ENCODE data around the gene TPCN2. TPM values are rescaled to one million over a fixed set of nuclear protein-coding genes. Genes with fewer than 3 reads are reported as not detected.

TPCN2 gene
- polyA plus RNA-seq, 4 donors: 13.8 to 17.1 (median 16.1) TPM

GRCh38 chr11:69178819-69179482 lies 130.2 kb downstream of the TPCN2 start:
- DNase-seq (ENCODE audit: low read depth in 4 of 4, low spot score in 3 of 4): no peak

DNA sequence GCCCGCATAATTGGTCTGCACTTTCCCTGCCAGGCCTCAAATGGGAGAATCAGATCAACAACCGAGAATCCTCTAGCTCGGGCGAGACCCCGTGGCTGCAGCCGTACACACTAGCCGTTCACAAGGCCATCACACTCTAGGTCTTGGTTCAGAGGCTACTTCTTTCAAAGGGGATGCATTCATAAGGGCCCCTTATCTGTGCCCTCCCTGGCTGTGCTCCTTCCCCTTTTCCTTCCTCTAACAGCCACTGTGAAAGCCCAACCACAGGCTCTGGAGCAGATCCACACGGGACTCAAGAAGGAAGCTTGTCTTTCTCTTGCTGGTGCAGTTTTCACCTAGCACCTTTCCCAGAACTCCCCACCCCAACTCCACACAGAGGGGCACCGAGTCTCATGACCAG lies 131.5 kb downstream of the TPCN2 start:
- no peak for DNase-seq (ENCODE audit: low read depth in 4 of 4, low spot score in 3 of 4)

GRCh38 chr11:69180726-69181125 lies 132.0 kb downstream of the TPCN2 start:
- DNase-seq (ENCODE audit: low read depth in 4 of 4, low spot score in 3 of 4): no peak

DNA sequence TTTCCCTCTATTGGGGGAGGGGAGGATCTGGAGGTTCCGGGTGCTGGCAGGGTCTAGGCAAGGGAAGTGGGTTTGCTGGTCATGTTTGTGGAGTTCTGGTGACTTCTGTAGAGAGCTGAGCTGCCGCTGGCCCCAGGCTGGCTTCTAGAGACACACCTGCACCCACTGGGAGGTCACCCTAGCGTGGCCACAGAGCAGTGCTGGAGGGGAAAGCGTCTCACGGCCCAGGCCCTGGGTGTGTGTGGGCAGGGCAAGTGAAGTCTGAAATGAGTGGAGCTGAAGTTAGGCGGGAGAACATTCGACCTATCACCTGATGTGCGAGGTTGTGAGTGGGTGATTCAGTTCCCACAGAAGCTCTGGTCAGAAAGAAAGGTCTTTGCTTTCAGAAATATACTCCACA lies 134.9 kb downstream of the TPCN2 start:
- no peak for DNase-seq (ENCODE audit: low read depth in 4 of 4, low spot score in 3 of 4)

Other genes with a start within 250 kb of the TPCN2 start
- 10 to 100 TPM; 31.6 to 37.1 (median 35.4) TPM for gene CPT1A, start 207.0 kb upstream of the TPCN2 start, polyA plus RNA-seq (ENCODE audit: insufficient read length in 4 of 4)
- 10 to 100 TPM; 68.3 to 90.7 (median 73.2) TPM for gene MRPL21, start 145.1 kb upstream of the TPCN2 start, polyA plus RNA-seq (ENCODE audit: insufficient read length in 4 of 4)
- gene IGHMBP2, start 145.0 kb upstream of the TPCN2 start, polyA plus RNA-seq (ENCODE audit: insufficient read length in 4 of 4): 10 to 100 TPM; 15.2 to 22.5 (median 16.3) TPM
- gene MRGPRD, start 67.9 kb upstream of the TPCN2 start, polyA plus RNA-seq (ENCODE audit: insufficient read length in 4 of 4): not detected
- 10 to 100 TPM; 26.0 to 32.4 (median 26.5) TPM for gene MRGPRF, start 35.7 kb upstream of the TPCN2 start, polyA plus RNA-seq (ENCODE audit: insufficient read length in 4 of 4)
- gene SMIM38, start 107.0 kb downstream of the TPCN2 start, polyA plus RNA-seq (ENCODE audit: insufficient read length in 4 of 4): 1 to 10 TPM in 1 of 4 donors, under 1 TPM in 3; 0.35 to 1.1 (median 0.47) TPM
- gene MYEOV, start 245.2 kb downstream of the TPCN2 start, polyA plus RNA-seq (ENCODE audit: insufficient read length in 4 of 4): 1 to 10 TPM; 4.8 to 6.2 (median 5.0) TPM